ENCODE data around the gene LHFPL3. TPM values are rescaled to one million over a fixed set of nuclear protein-coding genes. Genes with fewer than 3 reads are reported as not detected.

The LHFPL3 gene
- total RNA-seq, 1 donor from 2014 or later, result 0.30 TPM

DNA sequence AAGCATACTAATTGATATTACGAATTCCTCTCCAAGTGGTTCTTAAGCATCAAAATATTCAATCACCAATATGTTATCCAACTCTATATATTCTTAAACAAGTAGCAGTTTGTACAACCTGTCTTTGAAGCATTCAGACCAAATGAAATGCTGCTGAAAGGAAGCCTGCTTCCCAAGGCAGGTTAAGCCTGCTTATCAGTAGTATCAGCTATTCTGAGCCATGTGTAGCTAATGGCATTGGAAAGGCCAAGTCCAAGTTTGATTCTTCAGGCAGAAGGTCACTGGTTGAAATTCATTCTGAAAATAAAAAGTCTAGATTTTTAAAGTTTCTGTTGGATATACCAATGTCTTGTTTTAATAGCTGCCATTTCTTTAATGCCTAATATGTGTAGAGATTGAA is 328.7 kb downstream of the LHFPL3 start:
- Histone ChIP-seq H3K9me3 (ENCODE audit: low read depth) (no peaks in the 10 kb centered on the region), H4K20me1 (ENCODE audit: low read depth) (no peaks in the 10 kb centered on the region), H3K4me3 (no peak overlapping the region), H3K27ac (no peak overlapping the region), H3F3A (ENCODE audit: low read depth) (no peaks in the 10 kb centered on the region), H2AFZ (replicated peaks) (no peak overlapping the region), H3K36me3 (no peaks in the 10 kb centered on the region), H3K4me1 (no peaks in the 10 kb centered on the region), H3K27me3 (no peaks in the 10 kb centered on the region), H3K9ac (no peak overlapping the region), H3K4me2 (no peak overlapping the region), H3K79me2 (ENCODE audit: low read depth) (no peaks in the 10 kb centered on the region)
- Mint-ChIP-seq H3K4me1 (no peaks in the 10 kb centered on the region), H3K27me3 (ENCODE audit: insufficient read depth, low read depth) (no peaks in the 10 kb centered on the region), H3K9me3 (no peaks in the 10 kb centered on the region), H3K4me3 (no peak overlapping the region), H3K36me3 (no peaks in the 10 kb centered on the region), H3K27ac (no peak overlapping the region)
- no peak for TF ChIP-seq EZH2 (IDR thresholded peaks at IDR 0.05)
- no peak for TF ChIP-seq EZH2phosphoT487 (IDR thresholded peaks at IDR 0.05)
- TF ChIP-seq, protein P1, sequence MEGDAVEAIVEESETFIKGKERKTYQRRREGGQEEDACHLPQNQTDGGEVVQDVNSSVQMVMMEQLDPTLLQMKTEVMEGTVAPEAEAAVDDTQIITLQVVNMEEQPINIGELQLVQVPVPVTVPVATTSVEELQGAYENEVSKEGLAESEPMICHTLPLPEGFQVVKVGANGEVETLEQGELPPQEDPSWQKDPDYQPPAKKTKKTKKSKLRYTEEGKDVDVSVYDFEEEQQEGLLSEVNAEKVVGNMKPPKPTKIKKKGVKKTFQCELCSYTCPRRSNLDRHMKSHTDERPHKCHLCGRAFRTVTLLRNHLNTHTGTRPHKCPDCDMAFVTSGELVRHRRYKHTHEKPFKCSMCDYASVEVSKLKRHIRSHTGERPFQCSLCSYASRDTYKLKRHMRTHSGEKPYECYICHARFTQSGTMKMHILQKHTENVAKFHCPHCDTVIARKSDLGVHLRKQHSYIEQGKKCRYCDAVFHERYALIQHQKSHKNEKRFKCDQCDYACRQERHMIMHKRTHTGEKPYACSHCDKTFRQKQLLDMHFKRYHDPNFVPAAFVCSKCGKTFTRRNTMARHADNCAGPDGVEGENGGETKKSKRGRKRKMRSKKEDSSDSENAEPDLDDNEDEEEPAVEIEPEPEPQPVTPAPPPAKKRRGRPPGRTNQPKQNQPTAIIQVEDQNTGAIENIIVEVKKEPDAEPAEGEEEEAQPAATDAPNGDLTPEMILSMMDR (IDR thresholded peaks at IDR 0.05), result no peak
- no peak for DNase-seq (ENCODE audit: low spot score)

DNA sequence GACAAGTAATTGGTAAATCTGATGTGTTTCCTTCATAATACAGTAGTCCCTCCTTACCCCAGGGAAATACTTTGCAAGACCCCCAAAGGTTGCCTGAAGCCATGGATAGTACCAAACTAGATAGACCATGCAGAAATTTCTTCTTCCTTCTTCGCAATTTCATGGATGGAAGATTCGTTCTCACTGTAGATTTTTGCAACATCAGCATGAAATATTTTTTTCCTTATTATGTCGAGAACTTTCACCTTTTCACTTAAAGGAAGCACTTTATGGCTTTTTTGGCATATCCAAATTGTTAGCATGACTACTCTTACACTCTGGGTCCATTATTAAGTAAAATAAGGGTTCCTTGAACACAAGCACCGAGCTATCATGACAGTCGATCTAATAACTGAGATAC is 333.2 kb downstream of the LHFPL3 start:
- no peaks in the 10 kb centered on the region for H3K79me2 ChIP-seq (ENCODE audit: low read depth)
- TF ChIP-seq, protein P1 (IDR thresholded peaks at IDR 0.05), result no peak
- no peak for TF ChIP-seq EZH2phosphoT487 (IDR thresholded peaks at IDR 0.05)
- no peak for TF ChIP-seq EZH2 (IDR thresholded peaks at IDR 0.05)
- no peaks in the 10 kb centered on the region for H3K4me1 ChIP-seq
- H3K4me2 ChIP-seq, result no peak overlapping the region
- H3K36me3 ChIP-seq, result no peaks in the 10 kb centered on the region
- Mint-ChIP-seq H3K27ac (no peak overlapping the region), H3K27me3 (ENCODE audit: insufficient read depth, low read depth) (no peaks in the 10 kb centered on the region), H3K36me3 (no peaks in the 10 kb centered on the region), H3K4me3 (no peak overlapping the region), H3K9me3 (no peaks in the 10 kb centered on the region), H3K4me1 (no peaks in the 10 kb centered on the region)
- H3K4me3 ChIP-seq, result no peak overlapping the region
- H4K20me1 ChIP-seq (ENCODE audit: low read depth), result no peaks in the 10 kb centered on the region
- no peaks in the 10 kb centered on the region for H3F3A ChIP-seq (ENCODE audit: low read depth)
- no peaks in the 10 kb centered on the region for H3K27me3 ChIP-seq
- DNase-seq (ENCODE audit: low spot score), result no peak
- no peaks in the 10 kb centered on the region for H3K9me3 ChIP-seq (ENCODE audit: low read depth)
- H2AFZ ChIP-seq (replicated peaks), result no peak overlapping the region
- H3K27ac ChIP-seq, result no peak overlapping the region
- H3K9ac ChIP-seq, result no peak overlapping the region

GRCh38 chr7:104664648-104665047 is 336.2 kb downstream of the LHFPL3 start:
- Mint-ChIP-seq H3K4me1 (no peaks in the 10 kb centered on the region), H3K27ac (no peak overlapping the region), H3K36me3 (no peaks in the 10 kb centered on the region), H3K9me3 (no peaks in the 10 kb centered on the region), H3K27me3 (ENCODE audit: insufficient read depth, low read depth) (no peaks in the 10 kb centered on the region), H3K4me3 (no peak overlapping the region)
- Histone ChIP-seq H3K36me3 (no peaks in the 10 kb centered on the region), H3K4me1 (no peaks in the 10 kb centered on the region), H3K27ac (no peak overlapping the region), H3K4me2 (no peak overlapping the region), H3K27me3 (no peaks in the 10 kb centered on the region), H3K9ac (no peak overlapping the region), H2AFZ (replicated peaks) (no peak overlapping the region), H3K4me3 (no peak overlapping the region), H3K9me3 (ENCODE audit: low read depth) (no peaks in the 10 kb centered on the region), H4K20me1 (ENCODE audit: low read depth) (no peaks in the 10 kb centered on the region), H3K79me2 (ENCODE audit: low read depth) (no peaks in the 10 kb centered on the region), H3F3A (ENCODE audit: low read depth) (no peaks in the 10 kb centered on the region)
- TF ChIP-seq EZH2 (IDR thresholded peaks at IDR 0.05), result no peak
- TF ChIP-seq EZH2phosphoT487 (IDR thresholded peaks at IDR 0.05), result no peak
- TF ChIP-seq, protein P1 (IDR thresholded peaks at IDR 0.05), result no peak
- DNase-seq (ENCODE audit: low spot score), result no peak
